H7 (cell line): Measurements from ENCODE around the gene CCNH. TPM values are rescaled to one million over a fixed set of nuclear protein-coding genes. Genes with fewer than 3 reads are reported as not detected.

Experiments
- DNase-seq: peaks from one replicate; pipeline ENCODE4 v3.0.0; 2012
- H3K27me3 ChIP-seq: 2 replicates; pipeline ENCODE4 v1.6.0; 2011; ENCODE audit warnings: mild to moderate bottlenecking, low read length; ENCODE audit not compliant: control insufficient read depth, insufficient read depth
- H3K36me3 ChIP-seq: replicated peaks from 2 replicates; pipeline ENCODE4 v1.5.1; 2011; ENCODE audit warnings: low read length; ENCODE audit not compliant: control insufficient read depth, insufficient read depth
- H3K4me3 ChIP-seq: 2 replicates; pipeline ENCODE4 v1.5.1; 2011; ENCODE audit warnings: low read depth, mild to moderate bottlenecking, control low read depth, low read length, moderate library complexity; ENCODE audit not compliant: insufficient read depth
- total RNA-seq: library from RNA; depleted of rRNA; stranded (reverse); fragments of >200 nt; shearing (Covaris generic); gene quantifications from 2 replicates; pipeline ENCODE4 v1.2.3, GENCODE V29; 2014; rRNA removed

The CCNH gene
- total RNA-seq, 1 experiment from 2014 or later = 44.3 TPM

DNA sequence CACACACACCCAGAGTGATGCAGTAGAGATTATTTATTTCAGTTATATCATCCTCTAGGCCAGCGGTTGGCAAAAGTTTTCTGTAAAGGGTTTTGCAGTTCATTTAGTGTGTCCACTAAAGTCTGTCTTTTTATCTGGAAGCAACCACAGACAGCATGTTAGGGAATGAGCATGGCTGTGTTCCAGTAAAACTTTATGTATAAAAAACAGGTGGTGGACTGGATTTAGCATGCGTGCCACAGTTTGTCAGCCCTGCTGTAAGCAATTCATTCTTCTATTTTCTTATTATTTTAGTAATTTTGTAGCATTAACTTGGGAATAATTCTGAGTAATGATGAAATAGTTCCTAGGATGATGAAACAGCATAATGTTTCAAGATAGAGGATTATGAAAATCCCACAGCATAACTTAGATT, 51.7 kb downstream of the CCNH start:
- Histone ChIP-seq H3K36me3 (no peaks in the 10 kb centered on the region; the same call in 1 of the 2 replicates), H3K4me3 (no peak overlapping the region)
- DNase-seq = no peak

DNA sequence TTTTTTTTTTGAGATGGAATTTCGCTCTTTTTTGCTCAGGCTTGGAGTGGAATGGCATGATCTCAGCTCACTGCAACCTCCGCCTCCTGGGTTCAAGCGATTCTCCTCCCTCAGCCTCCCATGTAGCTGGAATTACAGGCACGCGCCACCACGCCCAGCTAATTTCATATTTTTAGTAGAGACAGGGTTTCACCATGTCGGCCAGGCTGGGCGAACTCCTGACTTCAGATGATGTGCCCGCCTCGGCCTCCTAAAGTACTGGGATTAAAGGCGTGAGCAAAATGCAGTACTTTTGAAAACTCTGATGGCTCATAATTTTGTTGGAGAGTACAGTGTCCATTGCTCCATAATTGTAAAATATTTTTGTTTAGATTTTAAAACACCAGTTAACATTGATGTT, 52.6 kb downstream of the CCNH start:
- Histone ChIP-seq H3K36me3 (no peaks in the 10 kb centered on the region; the same call in none of the 2 replicates), H3K27me3 (no peaks in the 10 kb centered on the region), H3K4me3 (no peak overlapping the region)
- DNase-seq = no peak

More for the DNA sequence above, 51.7 kb downstream of the CCNH start:
- no peaks in the 10 kb centered on the region for H3K27me3 ChIP-seq

DNA sequence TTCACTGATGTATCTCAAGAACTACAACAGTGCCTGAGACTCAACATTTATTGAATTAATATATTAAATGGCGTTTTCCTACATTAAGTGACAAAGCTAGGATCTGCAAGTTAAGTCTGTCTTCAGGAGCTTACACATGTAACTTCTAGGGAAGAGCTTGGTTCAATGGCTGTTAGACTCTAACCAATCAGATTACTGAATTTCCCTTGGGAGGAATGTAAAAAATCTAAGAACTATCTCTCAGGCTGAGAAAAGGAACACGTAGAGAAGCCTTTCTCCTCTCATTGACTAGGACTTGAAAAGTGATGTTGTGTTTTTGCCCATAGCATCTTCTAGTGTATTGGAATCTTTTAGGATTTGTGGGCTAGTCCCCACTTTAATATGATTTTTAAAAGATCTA, 53.6 kb downstream of the CCNH start:
- Histone ChIP-seq H3K4me3 (no peak overlapping the region), H3K27me3 (no peaks in the 10 kb centered on the region), H3K36me3 (no peaks in the 10 kb centered on the region; the same call in none of the 2 replicates)
- DNase-seq = peak; percentile 0

DNA sequence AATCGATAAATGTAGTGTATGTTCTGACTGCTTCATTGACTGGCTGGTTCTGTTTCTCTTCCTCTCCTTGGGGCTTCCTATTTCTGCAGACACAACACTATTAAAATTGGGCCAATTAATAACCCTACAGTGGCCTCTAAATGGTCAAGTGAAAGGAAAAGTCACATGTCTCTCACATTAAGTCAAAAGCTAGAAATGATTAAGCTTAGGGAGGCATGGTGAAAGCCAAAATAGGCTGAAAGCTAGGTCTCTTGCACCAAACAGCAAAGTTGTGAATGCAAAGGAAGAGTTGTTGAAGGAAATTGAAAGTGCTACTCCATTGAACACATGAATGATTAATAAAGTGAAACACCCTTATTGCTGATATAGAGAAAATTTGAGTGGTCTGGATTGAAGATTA, 58.2 kb downstream of the CCNH start:
- Histone ChIP-seq H3K36me3 (no peaks in the 10 kb centered on the region; the same call in 1 of the 2 replicates), H3K4me3 (no peak overlapping the region), H3K27me3 (no peaks in the 10 kb centered on the region)
- no peak for DNase-seq

DNA sequence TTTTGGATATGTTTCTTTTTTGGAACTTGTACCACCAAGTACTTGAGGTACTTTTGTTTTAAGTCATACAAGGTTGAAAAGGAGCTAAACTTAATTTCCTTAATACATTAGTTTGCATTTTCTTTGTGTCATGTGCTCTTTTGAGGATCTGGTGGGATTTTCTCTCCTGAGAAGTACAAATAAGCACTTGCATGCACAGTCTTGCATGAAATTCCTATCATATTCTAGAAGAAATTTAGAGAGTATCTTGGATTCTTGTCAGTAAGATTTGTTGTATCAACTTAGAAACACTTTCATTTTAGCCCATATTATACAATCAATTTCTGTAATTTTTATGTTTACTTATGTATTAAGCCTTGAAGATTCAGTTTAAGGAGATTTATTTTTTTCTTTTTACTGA, 64.9 kb downstream of the CCNH start:
- DNase-seq = no peak
- H3K27me3 ChIP-seq = no peaks in the 10 kb centered on the region
- no peak overlapping the region for H3K4me3 ChIP-seq
- H3K36me3 ChIP-seq = no peaks in the 10 kb centered on the region

DNA sequence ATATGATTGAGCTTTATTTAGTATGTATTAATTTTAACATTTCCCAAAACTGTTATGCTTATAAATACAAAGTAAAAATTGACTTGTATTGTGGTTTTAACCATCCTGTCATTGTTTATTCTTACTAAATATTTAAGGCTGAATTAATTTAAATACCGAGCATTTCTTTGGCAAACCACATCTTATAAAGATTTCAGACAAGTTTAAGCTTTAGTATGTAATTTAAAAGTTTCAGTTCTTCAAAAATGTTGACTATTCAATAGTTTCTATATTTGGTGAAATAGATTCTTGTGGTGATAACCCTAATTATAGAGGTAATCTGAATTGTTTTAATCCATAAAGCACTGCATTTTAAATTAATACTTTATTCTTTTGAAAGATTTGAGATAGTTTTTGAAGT, 65.5 kb downstream of the CCNH start:
- no peak overlapping the region for H3K4me3 ChIP-seq
- H3K36me3 ChIP-seq = no peaks in the 10 kb centered on the region
- no peak for DNase-seq
- H3K27me3 ChIP-seq = no peaks in the 10 kb centered on the region

Other genes starting within 250 kb of the CCNH start
- 23.3 and 32.0 TPM in 2 replicates for gene RASA1, start 145.0 kb downstream of the CCNH start, total RNA-seq